Ovary (tissue), 9 donors: Measurements from ENCODE around the gene KRT84. TPM values are rescaled to one million over a fixed set of nuclear protein-coding genes. Genes with fewer than 3 reads are reported as not detected.

ENCODE experiments used
- DNase-seq, 5 donors: peaks; one replicate each; pipeline ENCODE4 v3.0.0-alpha.2; 2019 to 2020
- H3K27ac ChIP-seq, 2 donors: fragments of 200-600 bp; one replicate each; pipeline versions ENCODE4 v1.5.1 to v1.8.0; 2019 to 2022
- H3K27me3 ChIP-seq: fragments of 200-600 bp; one replicate; pipeline ENCODE4 v1.8.0; 2022
- H3K36me3 ChIP-seq: fragments of 200-600 bp; sonication (generic); one replicate; pipeline ENCODE4 v1.5.1; 2019
- H3K4me1 ChIP-seq: one replicate; pipeline ENCODE4 v1.8.1; 2013; ENCODE audit warnings: mild to moderate bottlenecking, moderate library complexity; ENCODE audit not compliant: insufficient read depth
- H3K4me3 ChIP-seq: fragments of 200-600 bp; sonication (generic); one replicate; pipeline ENCODE4 v1.5.1; 2017
- H3K9me3 ChIP-seq, 2 donors: fragments of 200-600 bp in 1 of 2; sonication (generic) in 1 of 2; one replicate each; pipeline versions ENCODE4 v1.5.1 to v1.8.1; 2013 to 2019; ENCODE audit warnings: mild to moderate bottlenecking in 1 of 2, moderate library complexity in 1 of 2
- EP300 ChIP-seq: sonication (generic); formaldehyde crosslinking; IDR thresholded peaks from one replicate; pipeline ENCODE4 v1.6.1; 2017; ENCODE audit warnings: antibody characterized with exemption
- POLR2A ChIP-seq: fragments of 450-650 bp; IDR thresholded peaks from one replicate; pipeline ENCODE4 v1.6.1; 2017; ENCODE audit warnings: antibody characterized with exemption, mild to moderate bottlenecking, moderate library complexity
- WGBS, 3 donors: extraction: QIAGEN DNeasy Blood & Tissue Kit in 1 of 3; methylation state at CpG; one replicate each; pipeline versions ENCODE4 v1.1.5 to v1.1.7; 2013 to 2017; 5-methylcytosine and 5-hydroxymethylcytosine counted together
- intact Hi-C, 4 donors: fragments of 100-400 bp; cut with DNase I; formaldehyde crosslinking; loops; one replicate each; pipeline versions ENCODE4 v1.11.0 to v1.15.1; 2022 to 2023
- polyA plus RNA-seq, 2 donors: library from polyadenylated mRNA; stranded (reverse); fragments of 200-250 nt in 1 of 2; fragments of 350-450 nt in 1 of 2; fragmentation: Illumina TruSeq in 1 of 2; extraction: RNeasy Lipid Tissue Mini Kit (QIAGEN cat#74804) in 1 of 2; gene quantifications; one replicate each; pipeline ENCODE4 v1.2.3, GENCODE V29; 2013 to 2014
- total RNA-seq, 7 donors: library from RNA; depleted of rRNA in 2 of 7; stranded (reverse); fragments of >200 nt in 2 of 7; fragmentation: NEBNext Ultra II Directional in 3 of 7; extraction: Animal tissue kit (Norgen Biotek cat#: 25700) in 3 of 7; gene quantifications; one replicate each; pipeline versions ENCODE4 v1.1.0 to v1.2.4, GENCODE V29; 2016 to 2023
- TF ChIP-seq, protein P1 (sequence below), 3 donors: fragments of 450-650 bp in 2 of 3; fragments of 200-600 bp in 1 of 3; IDR thresholded peaks; one replicate each; pipeline versions ENCODE4 v1.5.1 to v1.8.0; 2016 to 2022; ENCODE audit warnings: antibody characterized with exemption in 3 of 3, mild to moderate bottlenecking in 1 of 3
- donor health status: DM: no; HTN: no; CAD: no; lungs with moderate emphysema.
- donor health status: DM: no; HTN: no; CAD: no.
- donor health status: Bipolar disorder and iron deficiency.
- donor health status: DM: yes; HTN: yes; CAD: no.
- donor health status: DM: no; HTN: no; CAD: no.
- donor health status: DM: yes; HTN: yes; CAD: no.

KRT84 gene
- total and polyA plus RNA-seq, 9 donors, result not detected

GRCh38 chr12:52356031-52356761, 29.3 kb downstream of the KRT84 start:
- no peak for DNase-seq
- Histone ChIP-seq H3K36me3 (no peaks in the 10 kb centered on the region), H3K4me3 (no peak overlapping the region), H3K27ac (no peak overlapping the region), H3K27me3 (no peaks in the 10 kb centered on the region), H3K9me3 (no peaks in the 10 kb centered on the region), H3K4me1 (no peaks in the 10 kb centered on the region)
- 91 to 93% (median 93%) methylated on average over 56 of the region's 56 CpGs for WGBS, 3 donors
- TF ChIP-seq, protein P1, sequence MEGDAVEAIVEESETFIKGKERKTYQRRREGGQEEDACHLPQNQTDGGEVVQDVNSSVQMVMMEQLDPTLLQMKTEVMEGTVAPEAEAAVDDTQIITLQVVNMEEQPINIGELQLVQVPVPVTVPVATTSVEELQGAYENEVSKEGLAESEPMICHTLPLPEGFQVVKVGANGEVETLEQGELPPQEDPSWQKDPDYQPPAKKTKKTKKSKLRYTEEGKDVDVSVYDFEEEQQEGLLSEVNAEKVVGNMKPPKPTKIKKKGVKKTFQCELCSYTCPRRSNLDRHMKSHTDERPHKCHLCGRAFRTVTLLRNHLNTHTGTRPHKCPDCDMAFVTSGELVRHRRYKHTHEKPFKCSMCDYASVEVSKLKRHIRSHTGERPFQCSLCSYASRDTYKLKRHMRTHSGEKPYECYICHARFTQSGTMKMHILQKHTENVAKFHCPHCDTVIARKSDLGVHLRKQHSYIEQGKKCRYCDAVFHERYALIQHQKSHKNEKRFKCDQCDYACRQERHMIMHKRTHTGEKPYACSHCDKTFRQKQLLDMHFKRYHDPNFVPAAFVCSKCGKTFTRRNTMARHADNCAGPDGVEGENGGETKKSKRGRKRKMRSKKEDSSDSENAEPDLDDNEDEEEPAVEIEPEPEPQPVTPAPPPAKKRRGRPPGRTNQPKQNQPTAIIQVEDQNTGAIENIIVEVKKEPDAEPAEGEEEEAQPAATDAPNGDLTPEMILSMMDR (IDR thresholded peaks at IDR 0.05), result no peak
- TF ChIP-seq EP300, result no peak
- TF ChIP-seq POLR2A, result no peak
- intact Hi-C loops, result no loop called here

DNA sequence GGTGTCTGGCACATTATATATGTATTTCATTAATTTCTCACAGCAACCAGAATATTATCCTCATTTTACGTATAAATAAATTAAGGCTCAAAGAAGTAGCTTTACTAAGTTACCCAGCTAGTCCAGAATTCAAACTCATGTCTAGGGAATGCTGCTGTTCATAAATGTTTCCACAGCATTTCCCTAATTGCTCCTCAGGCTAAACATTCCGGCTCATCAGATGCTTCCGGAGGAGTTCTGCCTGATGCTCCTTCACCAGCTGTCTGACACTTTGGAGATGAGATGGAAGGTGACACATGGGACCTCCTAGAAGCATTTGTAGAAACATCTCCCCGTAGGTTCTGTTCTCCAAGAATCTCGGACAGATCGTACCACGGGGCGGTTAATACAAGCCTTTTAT, 30.3 kb downstream of the KRT84 start:
- H3K27me3 ChIP-seq, result no peaks in the 10 kb centered on the region
- TF ChIP-seq EP300 (no peak), POLR2A (no peak)
- TF ChIP-seq, protein P1 (IDR thresholded peaks at IDR 0.05), result no peak
- H3K36me3 ChIP-seq, result no peaks in the 10 kb centered on the region
- WGBS, 3 donors, result 82 to 90% (median 84%) methylated on average over 8 of the region's 8 CpGs
- H3K4me3 ChIP-seq, result no peak overlapping the region
- intact Hi-C loops, result no loop called here
- DNase-seq, result no peak
- H3K9me3 ChIP-seq, result no peaks in the 10 kb centered on the region
- H3K27ac ChIP-seq, result no peak overlapping the region
- no peaks in the 10 kb centered on the region for H3K4me1 ChIP-seq

DNA sequence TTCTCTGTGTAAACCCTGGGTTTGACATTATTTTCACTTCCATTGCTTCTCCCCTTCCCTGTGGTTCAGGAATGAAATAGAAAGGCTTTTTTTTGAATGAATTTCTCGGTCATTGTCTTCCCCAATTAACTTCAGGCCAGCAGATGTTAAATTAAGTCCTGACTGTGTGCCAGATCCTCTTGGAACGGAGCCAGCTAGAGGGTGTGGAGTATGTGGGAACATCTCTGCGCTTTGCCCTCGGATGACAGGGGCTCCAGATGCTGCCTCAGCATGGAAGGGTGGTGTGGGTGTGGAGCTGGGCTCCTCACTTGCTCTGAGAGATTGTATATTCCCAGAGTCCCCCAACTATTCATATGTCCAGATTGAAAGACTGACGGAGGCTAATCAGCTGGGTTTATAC, 31.3 kb downstream of the KRT84 start:
- no peak for DNase-seq
- 13 to 22% (median 13%) methylated on average over 5 of the region's 5 CpGs for WGBS, 3 donors
- intact Hi-C loops, result no loop called here
- H3K36me3 ChIP-seq, result no peaks in the 10 kb centered on the region
- H3K27ac ChIP-seq, result no peak overlapping the region
- no peaks in the 10 kb centered on the region for H3K4me1 ChIP-seq
- no peaks in the 10 kb centered on the region for H3K27me3 ChIP-seq
- TF ChIP-seq, protein P1 (IDR thresholded peaks at IDR 0.05), result no peak
- no peak for TF ChIP-seq POLR2A
- TF ChIP-seq EP300, result no peak
- H3K4me3 ChIP-seq, result no peak overlapping the region
- no peaks in the 10 kb centered on the region for H3K9me3 ChIP-seq

DNA sequence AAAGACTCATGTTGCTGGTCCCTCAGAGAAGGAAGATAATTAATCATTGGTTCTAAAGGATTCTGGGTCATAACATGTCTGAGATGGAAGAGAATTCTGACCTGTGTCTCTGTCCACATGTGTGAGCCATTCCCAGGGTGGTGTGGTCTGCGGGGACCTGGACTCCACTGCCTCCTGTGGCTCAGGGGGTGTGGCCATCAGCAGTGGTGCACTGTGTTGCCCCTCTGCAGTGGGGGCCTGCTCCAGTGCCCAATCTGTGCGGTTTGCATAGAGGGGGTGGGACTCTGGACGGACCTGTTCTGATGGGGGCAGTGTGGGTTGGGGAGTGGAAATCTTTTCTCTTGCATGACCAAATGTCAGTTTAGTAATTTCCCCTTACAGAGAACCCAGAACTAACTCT, 31.7 kb downstream of the KRT84 start:
- TF ChIP-seq, protein P1 (IDR thresholded peaks at IDR 0.05), result no peak
- TF ChIP-seq EP300, result no peak
- TF ChIP-seq POLR2A, result no peak
- 61 to 78% (median 70%) methylated on average over 3 of the region's 3 CpGs for WGBS, 3 donors
- H3K4me1 ChIP-seq, result no peaks in the 10 kb centered on the region
- intact Hi-C loops, result no loop called here
- no peaks in the 10 kb centered on the region for H3K9me3 ChIP-seq
- no peak overlapping the region for H3K27ac ChIP-seq
- no peak overlapping the region for H3K4me3 ChIP-seq
- no peaks in the 10 kb centered on the region for H3K27me3 ChIP-seq
- no peak for DNase-seq
- H3K36me3 ChIP-seq, result no peaks in the 10 kb centered on the region
